SK-N-SH (cell line): ENCODE results near the gene ACSBG1.

Experiments
- MAX ChIP-seq: IDR thresholded peaks from 2 replicates; pipeline ENCODE4 v1.4.0; 2012; ENCODE audit warnings: low read depth
- TF ChIP-seq, protein P1 (sequence below): fragments of 200-600 bp; sonication (generic); IDR thresholded peaks from 2 replicates; pipeline ENCODE4 v1.6.1; 2017; ENCODE audit warnings: antibody characterized with exemption, mild to moderate bottlenecking, moderate library complexity

GRCh38 chr15:78225783-78226541, 8.4 kb downstream of the ACSBG1 start:
- TF ChIP-seq, protein P1, sequence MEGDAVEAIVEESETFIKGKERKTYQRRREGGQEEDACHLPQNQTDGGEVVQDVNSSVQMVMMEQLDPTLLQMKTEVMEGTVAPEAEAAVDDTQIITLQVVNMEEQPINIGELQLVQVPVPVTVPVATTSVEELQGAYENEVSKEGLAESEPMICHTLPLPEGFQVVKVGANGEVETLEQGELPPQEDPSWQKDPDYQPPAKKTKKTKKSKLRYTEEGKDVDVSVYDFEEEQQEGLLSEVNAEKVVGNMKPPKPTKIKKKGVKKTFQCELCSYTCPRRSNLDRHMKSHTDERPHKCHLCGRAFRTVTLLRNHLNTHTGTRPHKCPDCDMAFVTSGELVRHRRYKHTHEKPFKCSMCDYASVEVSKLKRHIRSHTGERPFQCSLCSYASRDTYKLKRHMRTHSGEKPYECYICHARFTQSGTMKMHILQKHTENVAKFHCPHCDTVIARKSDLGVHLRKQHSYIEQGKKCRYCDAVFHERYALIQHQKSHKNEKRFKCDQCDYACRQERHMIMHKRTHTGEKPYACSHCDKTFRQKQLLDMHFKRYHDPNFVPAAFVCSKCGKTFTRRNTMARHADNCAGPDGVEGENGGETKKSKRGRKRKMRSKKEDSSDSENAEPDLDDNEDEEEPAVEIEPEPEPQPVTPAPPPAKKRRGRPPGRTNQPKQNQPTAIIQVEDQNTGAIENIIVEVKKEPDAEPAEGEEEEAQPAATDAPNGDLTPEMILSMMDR, result no peak
- no peak for TF ChIP-seq MAX
